Measurements from ENCODE around the gene AURKAIP1.

AURKAIP1 gene

GRCh38 chr1:1398677-1399186 is 23.7 kb upstream of the AURKAIP1 start:
- no peak for TF ChIP-seq CTCF (IDR thresholded peaks at IDR 0.05; ENCODE audit: control extremely low read depth, extremely low read depth, low read depth, missing control alignments)
- ChIA-PET POLR2A (interaction anchor here (1.0 to 1.4 kb wide), 3 partner anchors 10 to 26 kb away, joined by 4 to 8 read pairs (median 5); partner anchors contain the start of gene AURKAIP1), CTCF (interaction anchor here (0.8 to 2.9 kb wide), 13 partner anchors 9 to 106 kb away, joined by 3 to 20 read pairs (median 6); partner anchors contain the start of gene AURKAIP1)
- DNase-seq (ENCODE audit: extremely low spot score): no peak

- no peak for DNase-seq (ENCODE audit: extremely low spot score)
- POLR2A ChIA-PET: interaction anchor here (1.4 kb wide), 2 partner anchors 9 kb away, joined by 3 to 8 read pairs; no protein-coding TSS in a partner anchor
- CTCF ChIA-PET: interaction anchor here (1.2 to 2.9 kb wide), 4 partner anchors 9 to 26 kb away, joined by 6 to 20 read pairs (median 12); partner anchors contain the start of gene AURKAIP1
These were observed 23.0 kb upstream of the AURKAIP1 start for GRCh38 chr1:1397839-1398523.

GRCh38 chr1:1395166-1395565 is 20.2 kb upstream of the AURKAIP1 start:
- no peak for TF ChIP-seq CTCF (IDR thresholded peaks at IDR 0.05; ENCODE audit: control extremely low read depth, extremely low read depth, low read depth, missing control alignments)
- ChIA-PET POLR2A (no interaction called here), CTCF (interaction anchor here (1.3 kb wide), 1 partner anchor 45 kb away, joined by 3 read pairs; no protein-coding TSS in a partner anchor)
- no peak for DNase-seq (ENCODE audit: extremely low spot score)

More at GRCh38 chr1:1397839-1398523, 23.0 kb upstream of the AURKAIP1 start:
- no peak for TF ChIP-seq CTCF (IDR thresholded peaks at IDR 0.05; ENCODE audit: control extremely low read depth, extremely low read depth, low read depth, missing control alignments)

- TF ChIP-seq CTCF (IDR thresholded peaks at IDR 0.05; ENCODE audit: control extremely low read depth, extremely low read depth, low read depth, missing control alignments): no peak
- POLR2A ChIA-PET: no interaction called here
- no peak for DNase-seq (ENCODE audit: extremely low spot score)
- CTCF ChIA-PET: no interaction called here
These were observed 19.1 kb upstream of the AURKAIP1 start for GRCh38 chr1:1394116-1394515.

- CTCF ChIA-PET: no interaction called here
- POLR2A ChIA-PET: no interaction called here
- no peak for DNase-seq (ENCODE audit: extremely low spot score)
- TF ChIP-seq CTCF (IDR thresholded peaks at IDR 0.05; ENCODE audit: control extremely low read depth, extremely low read depth, low read depth, missing control alignments): no peak
These were observed 18.4 kb upstream of the AURKAIP1 start for GRCh38 chr1:1393428-1393827.

DNA sequence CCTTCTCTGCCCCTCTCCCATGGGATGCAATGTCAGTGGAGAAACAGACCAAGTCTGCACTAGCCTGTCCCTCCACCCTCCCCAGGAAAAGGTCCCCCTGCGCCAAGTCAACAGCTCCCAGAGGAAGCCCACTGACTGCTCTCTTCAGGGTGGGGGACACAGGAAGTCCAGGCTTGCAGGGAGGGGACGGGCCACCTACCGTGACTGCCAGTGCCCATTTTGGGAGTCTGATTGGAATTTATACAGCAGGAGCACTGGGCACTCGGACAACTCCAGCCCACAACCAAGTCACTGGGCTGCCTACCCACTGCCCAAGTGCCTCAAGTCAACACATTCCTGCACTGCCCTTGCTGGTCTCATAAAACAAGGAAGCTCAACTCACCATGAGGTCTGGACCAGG is 18.0 kb upstream of the AURKAIP1 start:
- ChIA-PET POLR2A (no interaction called here), CTCF (interaction anchor here (2.2 kb wide), 1 partner anchor 21 kb away, joined by 5 read pairs; no protein-coding TSS in a partner anchor)
- DNase-seq (ENCODE audit: extremely low spot score): no peak
- no peak for TF ChIP-seq CTCF (IDR thresholded peaks at IDR 0.05; ENCODE audit: control extremely low read depth, extremely low read depth, low read depth, missing control alignments)
